GM06990 (cell line): Measurements from ENCODE around the gene PTPN14.
A peak's percentile ranks its signal among the peaks of the same experiment; 100 is the strongest.

Experiments used
- DNase-seq: peaks from one replicate; pipeline ENCODE4 v3.0.0-alpha.2; 2011; ENCODE audit not compliant: insufficient read length; ENCODE audit errors: extremely low read depth
- H3K27me3 ChIP-seq: replicated peaks from 2 replicates; pipeline ENCODE4 v1.6.0; 2011; ENCODE audit warnings: low read length; ENCODE audit not compliant: control insufficient read depth, insufficient read depth
- H3K36me3 ChIP-seq: 2 replicates; pipeline ENCODE4 v1.5.1; 2011; ENCODE audit warnings: low read length; ENCODE audit not compliant: control insufficient read depth, insufficient read depth
- H3K4me3 ChIP-seq: replicated peaks from 2 replicates; pipeline ENCODE4 v1.5.1; 2011; ENCODE audit warnings: low read depth, mild to moderate bottlenecking, control low read depth, low read length
- TF ChIP-seq, protein P1 (sequence below): IDR thresholded peaks from 2 replicates; pipeline ENCODE4 v1.5.1; 2011; ENCODE audit warnings: low read length, control low read depth, mild to moderate bottlenecking, inconsistent platforms; ENCODE audit not compliant: insufficient read depth, poor library complexity, severe bottlenecking

Gene PTPN14

DNA sequence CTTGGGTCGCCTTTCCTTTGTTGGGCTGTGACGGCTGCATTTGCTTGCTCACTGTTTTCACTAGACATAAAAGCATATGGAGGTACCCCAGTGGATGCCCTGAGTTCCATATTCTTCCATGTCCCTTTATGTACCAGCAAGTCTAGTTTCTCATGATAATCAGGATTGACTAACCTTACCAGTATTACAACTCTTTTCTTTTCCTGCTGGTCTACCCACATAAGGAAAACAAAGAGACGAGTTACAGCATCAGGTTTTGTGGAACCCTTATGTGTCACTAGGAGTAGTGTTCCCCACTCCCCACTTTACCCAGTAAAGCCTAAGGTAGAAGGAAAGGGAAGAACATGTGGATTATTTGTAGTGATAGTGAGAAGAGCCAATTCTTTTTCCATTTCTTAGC lies 35.2 kb upstream of the PTPN14 start:
- no peak for DNase-seq
- TF ChIP-seq, protein P1, sequence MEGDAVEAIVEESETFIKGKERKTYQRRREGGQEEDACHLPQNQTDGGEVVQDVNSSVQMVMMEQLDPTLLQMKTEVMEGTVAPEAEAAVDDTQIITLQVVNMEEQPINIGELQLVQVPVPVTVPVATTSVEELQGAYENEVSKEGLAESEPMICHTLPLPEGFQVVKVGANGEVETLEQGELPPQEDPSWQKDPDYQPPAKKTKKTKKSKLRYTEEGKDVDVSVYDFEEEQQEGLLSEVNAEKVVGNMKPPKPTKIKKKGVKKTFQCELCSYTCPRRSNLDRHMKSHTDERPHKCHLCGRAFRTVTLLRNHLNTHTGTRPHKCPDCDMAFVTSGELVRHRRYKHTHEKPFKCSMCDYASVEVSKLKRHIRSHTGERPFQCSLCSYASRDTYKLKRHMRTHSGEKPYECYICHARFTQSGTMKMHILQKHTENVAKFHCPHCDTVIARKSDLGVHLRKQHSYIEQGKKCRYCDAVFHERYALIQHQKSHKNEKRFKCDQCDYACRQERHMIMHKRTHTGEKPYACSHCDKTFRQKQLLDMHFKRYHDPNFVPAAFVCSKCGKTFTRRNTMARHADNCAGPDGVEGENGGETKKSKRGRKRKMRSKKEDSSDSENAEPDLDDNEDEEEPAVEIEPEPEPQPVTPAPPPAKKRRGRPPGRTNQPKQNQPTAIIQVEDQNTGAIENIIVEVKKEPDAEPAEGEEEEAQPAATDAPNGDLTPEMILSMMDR = no peak
- no peaks in the 10 kb centered on the region for H3K36me3 ChIP-seq
- H3K27me3 ChIP-seq = no peaks in the 10 kb centered on the region; the same call in 1 of the 2 replicates
- no peak overlapping the region for H3K4me3 ChIP-seq

DNA sequence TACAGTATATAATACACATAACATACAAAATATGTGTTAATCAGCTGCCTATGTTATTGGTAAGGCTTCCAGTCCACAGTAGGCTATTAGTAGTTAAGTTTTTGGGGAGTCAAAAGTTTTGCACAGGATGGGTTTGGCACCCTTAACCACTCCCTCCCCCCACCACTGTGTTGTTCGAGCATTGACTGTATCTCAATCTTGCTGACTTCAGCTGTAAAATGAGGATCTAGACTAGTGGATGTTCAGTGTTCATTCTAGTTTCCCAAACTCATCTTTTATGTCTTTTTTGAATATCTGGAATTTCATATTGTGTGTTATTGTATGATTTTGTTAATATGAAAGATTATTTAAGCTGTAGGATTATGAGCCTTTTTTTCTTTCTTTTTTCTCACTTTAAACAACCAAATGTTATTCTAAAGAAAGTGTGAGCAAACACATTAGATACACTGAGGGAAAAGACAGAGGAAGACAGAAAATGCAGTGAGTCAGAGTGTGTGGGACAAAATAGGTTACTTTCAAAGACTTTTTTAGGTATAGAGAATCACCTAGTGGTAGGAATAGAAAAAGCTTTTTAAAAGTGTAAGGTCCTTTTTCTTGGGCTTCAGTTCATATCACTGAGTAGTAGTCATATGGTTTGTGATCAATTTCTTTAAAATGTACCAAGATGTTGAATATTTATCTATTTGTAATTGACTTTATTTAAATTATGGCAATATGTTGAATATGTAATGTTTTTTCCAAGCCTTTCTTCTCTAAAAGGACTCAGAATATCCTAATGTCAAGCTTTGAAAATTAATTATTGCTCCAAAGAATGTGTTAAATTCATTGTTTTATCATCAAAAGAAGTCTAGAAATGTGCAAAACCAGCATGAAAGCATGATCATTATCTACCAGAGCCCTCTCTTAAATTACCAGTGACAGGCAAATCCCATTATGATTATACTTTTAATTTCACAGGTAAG lies 33.7 kb upstream of the PTPN14 start:
- DNase-seq = no peak
- Histone ChIP-seq H3K36me3 (no peaks in the 10 kb centered on the region), H3K27me3 (no peaks in the 10 kb centered on the region; the same call in 1 of the 2 replicates), H3K4me3 (no peak overlapping the region)
- TF ChIP-seq, protein P1 = peak; percentile 80

- DNase-seq = no peak
Observed at GRCh38 chr1:214583824-214584554, 32.6 kb upstream of the PTPN14 start.

DNA sequence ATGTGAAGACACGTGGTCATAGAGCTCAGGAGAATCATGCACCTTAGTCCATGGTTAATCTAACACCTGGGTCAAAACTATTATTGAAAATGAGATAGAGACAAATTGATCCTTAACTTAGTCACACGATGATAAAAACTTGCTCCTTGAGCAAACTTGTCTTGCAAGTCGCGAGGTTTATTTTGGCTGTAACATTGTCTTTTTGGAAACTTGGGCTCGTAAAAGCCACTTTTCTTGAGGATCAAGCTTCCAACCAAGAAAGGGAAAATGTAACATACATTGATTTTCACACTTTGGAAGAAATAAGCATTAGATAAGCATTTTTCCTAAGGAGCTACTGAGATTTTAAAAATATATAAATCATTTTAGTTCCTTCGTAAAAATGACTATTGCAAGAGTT lies 31.7 kb upstream of the PTPN14 start:
- Histone ChIP-seq H3K27me3 (no peaks in the 10 kb centered on the region; the same call in 1 of the 2 replicates), H3K36me3 (no peaks in the 10 kb centered on the region), H3K4me3 (no peak overlapping the region)
- TF ChIP-seq, protein P1 = no peak
- DNase-seq = no peak

More at GRCh38 chr1:214583824-214584554, 32.6 kb upstream of the PTPN14 start:
- no peaks in the 10 kb centered on the region for H3K36me3 ChIP-seq
- TF ChIP-seq, protein P1 = no peak
- H3K4me3 ChIP-seq = no peak overlapping the region
- no peaks in the 10 kb centered on the region; the same call in 1 of the 2 replicates for H3K27me3 ChIP-seq

DNA sequence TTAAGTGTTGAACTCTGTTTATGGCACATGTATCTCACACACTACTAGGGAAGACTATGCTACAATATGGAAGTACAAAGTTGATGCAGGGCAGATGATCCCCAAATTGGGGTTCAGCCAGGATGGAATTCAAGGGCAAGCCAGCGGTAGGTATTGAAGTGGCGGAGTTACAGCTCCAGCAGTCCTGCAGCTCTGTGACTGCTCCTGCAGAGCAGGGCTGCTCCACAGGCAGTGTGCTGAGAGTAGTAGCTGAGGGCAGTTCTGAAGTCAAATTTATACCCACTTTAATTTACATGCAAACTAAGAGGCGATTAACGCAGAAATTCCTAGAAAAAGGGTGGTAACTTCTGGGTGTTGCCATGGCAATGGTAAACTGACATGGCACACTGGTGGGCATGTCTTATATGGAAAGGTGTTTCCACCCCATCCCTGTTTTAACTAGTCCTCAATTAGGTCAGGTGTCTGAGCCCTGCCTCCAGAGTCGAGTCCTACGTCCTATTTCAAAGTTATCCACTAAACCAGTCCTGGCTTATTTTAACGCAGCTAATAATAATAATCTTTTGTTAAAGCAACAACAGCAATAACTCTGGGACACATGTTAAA lies 31.0 kb upstream of the PTPN14 start:
- TF ChIP-seq, protein P1 = no peak
- Histone ChIP-seq H3K27me3 (no peaks in the 10 kb centered on the region; the same call in 1 of the 2 replicates), H3K4me3 (no peak overlapping the region), H3K36me3 (no peaks in the 10 kb centered on the region)
- DNase-seq = no peak
